HK-2 (cell line): Measurements from ENCODE around the gene ADAMTS17.

Experiments used
- DNase-seq: peaks from one replicate; pipeline ENCODE4 v3.0.0-alpha.2; 2018; ENCODE audit not compliant: unreplicated experiment

Gene ADAMTS17

GRCh38 chr15:100049936-100050876 lies 291.6 kb downstream of the ADAMTS17 start:
- no peak for DNase-seq

DNA sequence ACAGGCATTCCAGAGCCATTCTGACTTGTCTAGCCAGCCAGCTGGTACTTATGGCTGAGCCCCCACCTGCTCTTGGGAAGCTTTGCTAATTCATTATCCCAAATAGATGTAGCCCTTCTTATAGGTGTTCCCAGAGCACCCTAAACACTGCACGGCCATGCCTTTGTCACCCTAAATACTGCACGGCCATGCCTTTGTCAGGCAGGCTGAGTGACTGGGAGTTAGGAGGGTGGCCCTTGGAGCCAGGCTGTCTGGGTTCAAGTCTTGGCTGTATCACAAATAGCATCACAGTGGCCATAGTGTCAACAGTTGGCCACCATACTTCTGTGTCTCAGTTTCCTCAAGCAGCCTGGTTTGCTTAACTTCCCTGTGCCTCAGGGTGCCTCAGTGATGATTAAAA lies 292.3 kb downstream of the ADAMTS17 start:
- no peak for DNase-seq

GRCh38 chr15:100048736-100049135 lies 293.0 kb downstream of the ADAMTS17 start:
- no peak for DNase-seq

GRCh38 chr15:100043692-100044091 lies 298.1 kb downstream of the ADAMTS17 start:
- DNase-seq: no peak

DNA sequence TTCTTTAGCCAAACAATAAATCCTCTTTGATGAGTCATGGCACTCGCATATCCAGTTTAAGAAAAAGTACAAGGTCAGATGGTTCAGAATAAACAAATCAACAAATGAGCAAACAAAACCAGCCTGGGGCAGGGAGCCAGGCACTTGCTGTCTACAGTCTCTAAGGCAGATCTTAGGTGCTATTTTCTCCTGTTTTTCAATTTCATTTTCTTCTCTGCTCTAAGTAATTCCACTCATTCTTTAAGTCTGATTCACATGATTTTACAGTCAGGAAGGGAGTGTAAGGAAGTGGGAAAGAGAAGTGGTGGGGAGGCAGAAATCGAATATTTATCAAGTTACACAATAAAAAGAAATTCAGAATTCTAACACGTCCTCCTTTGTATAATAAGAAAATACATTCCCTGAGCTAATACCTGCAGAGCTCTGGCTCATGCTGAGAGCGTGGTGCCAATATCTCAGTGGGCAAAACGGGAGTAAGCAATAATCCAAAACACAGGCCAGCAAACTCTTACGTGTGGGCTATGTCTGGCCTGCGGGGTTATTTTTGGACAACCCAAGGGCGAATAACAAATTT lies 298.6 kb downstream of the ADAMTS17 start:
- DNase-seq: no peak

DNA sequence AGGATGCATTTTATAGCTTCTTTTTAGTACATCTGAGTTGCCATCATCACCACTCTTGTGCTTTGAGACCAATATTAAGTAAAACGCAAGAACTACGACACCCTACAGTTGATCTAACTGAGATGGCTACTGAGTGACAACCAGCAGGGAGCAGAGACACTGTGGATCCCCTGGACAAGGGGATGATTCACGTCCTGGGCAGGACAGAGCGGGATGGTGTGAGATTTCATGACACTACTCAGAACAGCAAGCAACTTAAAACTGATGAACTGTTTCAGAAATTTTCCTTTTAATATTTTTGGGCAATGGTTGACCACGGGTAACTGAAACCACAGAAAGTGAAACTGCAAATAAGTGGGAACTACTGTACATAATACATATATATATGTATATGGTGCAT lies 299.2 kb downstream of the ADAMTS17 start:
- peak; percentile 6 for DNase-seq

DNA sequence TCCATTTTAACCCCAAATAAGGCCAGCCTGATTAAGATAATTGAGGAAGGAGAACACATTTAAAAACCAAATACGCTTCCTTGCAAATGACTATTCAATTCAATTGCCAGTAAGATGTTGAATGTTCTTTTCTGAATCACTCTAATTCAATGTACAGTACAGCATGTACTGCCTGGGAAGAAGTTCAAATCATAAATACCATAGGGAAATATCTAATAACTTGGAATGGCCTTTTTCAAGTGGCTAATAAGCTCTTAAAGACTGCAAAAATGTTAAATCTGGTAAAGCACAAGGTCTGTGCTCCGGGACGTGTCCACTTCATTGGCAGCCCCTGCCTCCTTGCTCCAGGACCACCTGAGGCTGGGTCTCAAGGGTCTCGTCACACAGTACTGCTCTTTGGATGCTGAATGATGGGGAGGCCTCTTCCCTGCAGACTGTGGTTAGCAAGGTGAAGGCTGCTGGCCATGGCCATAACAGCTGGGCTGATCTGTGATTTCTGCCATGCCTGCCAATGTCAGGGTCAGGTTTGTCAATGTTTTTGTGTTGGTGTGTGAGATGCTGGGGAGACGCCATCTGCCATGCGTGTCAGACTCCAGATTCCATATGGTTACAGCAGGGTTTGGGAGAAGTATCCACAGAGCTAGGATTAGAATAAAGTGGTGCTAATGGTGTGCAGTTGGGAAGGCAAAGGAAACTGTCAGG lies 300.5 kb downstream of the ADAMTS17 start:
- no peak for DNase-seq

DNA sequence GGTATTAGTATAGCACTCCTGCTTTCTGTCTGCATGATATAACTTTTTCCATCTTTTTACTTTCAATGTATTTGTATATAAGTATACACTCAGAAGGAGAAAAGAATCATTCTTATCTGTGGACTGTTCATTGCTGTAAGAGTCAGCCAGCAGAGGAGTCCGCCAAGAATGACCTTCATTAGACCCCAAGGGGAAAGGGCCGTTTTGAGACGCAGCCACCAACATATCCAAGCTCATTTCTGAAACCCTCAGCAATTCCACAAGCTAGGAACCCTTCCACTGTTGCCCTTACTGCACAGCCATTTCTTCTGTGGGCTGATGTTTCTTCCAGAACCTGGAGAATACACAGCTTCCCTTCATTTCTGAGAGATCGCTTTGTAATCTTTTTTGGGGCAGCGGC lies 301.8 kb downstream of the ADAMTS17 start:
- no peak for DNase-seq

DNA sequence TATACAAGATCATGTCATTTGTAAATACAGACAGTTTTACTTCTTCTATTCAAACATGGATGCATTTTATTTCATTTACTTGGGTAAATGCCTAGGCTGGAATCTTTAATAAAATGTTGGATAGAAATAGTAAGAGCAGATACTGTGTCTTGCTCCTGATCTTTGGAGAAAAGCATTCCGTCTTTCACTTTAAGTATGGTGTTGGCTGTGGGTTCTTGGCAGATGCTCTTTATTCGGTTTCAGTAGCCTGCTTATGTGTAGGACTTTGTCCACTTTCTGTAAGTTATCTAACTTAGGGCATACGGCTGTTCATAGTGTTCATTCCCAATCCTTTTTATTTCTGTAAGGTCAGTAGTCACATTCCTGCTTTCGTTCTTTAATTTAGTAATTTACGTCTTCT lies 303.0 kb downstream of the ADAMTS17 start:
- DNase-seq: no peak

DNA sequence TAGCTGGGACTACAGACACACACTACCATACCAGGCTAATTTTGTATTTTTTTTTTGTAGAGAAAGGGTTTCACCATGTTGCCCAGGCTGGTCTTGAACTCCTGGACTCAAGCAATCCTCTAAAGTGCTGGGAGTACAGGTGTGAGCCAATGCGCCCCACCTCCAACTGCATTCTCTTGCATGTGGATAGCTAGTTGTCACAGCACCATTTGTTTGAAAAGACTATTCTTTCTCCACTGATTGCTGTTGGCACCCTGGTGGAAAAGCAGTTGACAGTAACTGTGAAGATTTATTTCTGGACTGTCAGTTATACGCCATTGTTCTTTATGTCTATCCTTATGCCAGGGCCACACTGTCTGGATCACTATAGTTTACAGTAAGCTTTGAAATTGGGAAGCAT lies 303.9 kb downstream of the ADAMTS17 start:
- DNase-seq: no peak

DNA sequence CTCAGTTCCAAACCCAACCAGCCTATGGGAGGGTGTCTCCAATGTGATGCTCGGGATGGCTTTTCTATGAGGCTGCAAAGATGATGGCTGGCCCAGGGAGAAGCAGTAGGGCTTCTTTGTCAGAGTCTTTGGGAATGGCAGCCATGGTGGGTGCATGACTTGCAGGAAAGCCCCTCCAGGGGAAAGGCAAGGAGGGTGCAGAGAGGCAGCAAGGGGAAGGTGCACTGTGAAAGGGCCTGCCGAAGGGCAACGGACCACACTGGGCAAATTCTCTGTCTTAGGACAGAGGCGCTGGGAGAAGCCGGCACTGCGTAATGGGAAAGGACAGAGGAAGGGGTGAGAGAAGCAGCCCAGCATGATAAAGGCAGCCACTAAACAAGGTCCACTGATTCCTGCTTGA lies 305.8 kb downstream of the ADAMTS17 start:
- no peak for DNase-seq

DNA sequence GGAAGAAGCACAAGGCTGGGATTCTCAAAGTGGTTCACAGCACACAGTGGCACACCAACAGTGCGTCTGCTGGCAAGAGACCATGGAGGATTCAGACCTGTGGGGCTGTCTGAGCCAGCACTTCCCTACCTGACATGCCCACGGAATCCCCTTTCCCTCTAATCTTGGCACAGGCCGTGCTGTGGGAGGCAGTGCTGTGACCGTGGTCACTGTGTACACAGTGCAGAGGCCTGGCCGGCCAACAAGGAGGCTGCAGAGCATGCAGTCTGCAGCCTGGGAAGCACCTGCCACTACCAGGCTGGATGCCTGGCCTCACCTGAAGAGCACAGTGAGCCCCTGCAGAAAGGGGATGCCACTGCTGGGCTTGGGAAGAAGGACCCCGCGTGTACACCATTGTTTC lies 307.6 kb downstream of the ADAMTS17 start:
- no peak for DNase-seq

DNA sequence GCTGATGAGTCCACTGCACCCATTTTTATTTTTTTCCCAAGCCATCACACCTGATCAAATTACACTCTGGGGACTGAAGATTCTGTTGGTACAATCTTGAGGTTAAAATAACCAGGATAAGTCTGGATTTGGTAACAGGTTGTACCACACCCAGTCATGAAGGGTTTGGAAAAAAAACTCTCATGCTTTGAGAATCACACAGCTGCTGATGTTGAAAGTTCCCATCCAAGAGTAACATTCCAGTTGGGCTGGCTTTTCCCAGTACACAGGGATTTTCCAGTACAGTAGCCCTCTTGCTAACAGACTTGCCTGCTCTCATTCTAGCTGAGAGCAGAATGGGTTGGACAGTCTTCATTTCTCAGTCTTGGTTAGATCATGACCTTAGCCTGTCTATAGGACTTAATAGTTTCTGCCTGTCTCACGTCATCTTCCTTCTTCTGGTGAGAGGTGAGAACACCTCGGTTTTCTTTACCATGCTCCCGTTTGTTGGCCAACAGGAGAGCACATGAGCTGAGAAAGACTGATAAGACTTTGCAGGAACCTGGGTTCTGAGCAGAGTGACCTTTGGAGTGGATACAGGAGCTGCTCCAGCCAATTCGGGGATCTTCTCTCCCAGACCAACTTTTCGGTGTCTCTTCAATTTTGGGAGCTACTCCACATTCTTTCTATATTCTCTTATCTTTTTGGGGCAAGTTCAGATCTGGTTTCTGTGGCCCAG lies 308.5 kb downstream of the ADAMTS17 start:
- no peak for DNase-seq

DNA sequence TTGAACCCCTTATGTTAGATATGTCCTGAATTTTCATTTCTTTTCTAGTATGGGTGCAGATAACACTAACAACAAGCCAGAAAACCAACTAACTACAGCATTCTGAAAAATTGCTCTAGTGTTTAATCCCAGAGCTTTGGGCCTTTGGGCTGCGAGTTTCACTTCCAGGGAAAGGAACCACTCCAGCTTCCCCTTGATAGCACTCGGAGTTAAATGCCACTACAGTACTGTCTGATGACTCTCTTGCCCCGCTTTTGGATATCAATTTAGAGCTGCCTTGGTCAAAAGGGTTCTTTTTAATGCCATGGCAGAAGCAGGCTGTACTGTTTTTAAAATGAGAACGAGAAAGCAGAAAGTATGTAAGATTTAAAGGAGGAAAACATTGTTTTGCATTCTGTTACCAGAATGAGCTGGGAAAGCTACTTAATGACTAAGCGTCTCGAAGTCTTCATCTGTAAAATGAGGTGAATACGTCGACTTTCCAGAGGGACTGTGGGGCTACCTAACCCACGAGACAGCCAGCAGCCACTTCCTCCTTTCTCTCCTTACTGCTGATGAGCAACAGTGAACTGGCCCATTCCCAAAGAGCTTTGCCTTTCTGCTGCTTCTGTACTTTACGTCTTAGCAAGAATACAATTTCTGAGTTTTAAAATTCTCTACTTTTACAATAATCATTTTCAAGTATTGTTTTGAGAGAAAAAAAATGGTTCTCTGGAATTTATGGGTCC lies 309.3 kb downstream of the ADAMTS17 start:
- no peak for DNase-seq

DNA sequence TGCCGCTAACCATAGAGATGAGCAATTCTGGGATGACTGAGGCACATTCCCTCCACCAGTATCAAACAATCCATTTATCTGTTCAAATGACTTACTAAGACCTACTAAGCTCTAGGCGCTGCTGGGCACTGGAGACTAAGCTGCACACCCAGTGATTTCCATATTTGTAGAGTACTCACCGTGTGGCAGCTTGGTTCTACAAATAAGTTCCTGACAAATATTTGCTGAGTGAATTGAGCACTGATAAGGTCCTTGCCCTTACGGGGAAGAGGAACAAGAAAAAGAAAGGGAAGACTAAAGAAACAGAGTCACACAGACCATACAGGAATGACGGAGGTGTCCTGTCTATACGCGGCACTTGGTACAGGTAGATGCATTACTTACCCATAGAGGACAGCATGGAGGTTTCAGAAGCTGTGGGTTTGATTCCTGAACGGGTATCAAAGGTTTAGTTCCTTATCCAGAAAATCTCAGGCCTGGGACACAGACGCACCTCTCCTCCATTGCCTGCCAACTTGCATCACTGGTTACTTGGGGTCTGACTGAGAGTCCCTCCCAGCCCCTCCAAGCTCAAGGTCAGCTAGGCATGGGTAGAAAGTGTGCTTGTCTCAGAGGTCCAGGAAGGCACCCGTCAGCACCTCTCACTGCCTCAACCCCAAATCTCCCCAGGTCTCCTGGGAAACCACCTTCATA lies 310.0 kb downstream of the ADAMTS17 start:
- no peak for DNase-seq

- DNase-seq: no peak
Observed at GRCh38 chr15:100030586-100031229, 311.1 kb downstream of the ADAMTS17 start.

- no peak for DNase-seq
Observed at GRCh38 chr15:100029868-100030479, 311.8 kb downstream of the ADAMTS17 start.

DNA sequence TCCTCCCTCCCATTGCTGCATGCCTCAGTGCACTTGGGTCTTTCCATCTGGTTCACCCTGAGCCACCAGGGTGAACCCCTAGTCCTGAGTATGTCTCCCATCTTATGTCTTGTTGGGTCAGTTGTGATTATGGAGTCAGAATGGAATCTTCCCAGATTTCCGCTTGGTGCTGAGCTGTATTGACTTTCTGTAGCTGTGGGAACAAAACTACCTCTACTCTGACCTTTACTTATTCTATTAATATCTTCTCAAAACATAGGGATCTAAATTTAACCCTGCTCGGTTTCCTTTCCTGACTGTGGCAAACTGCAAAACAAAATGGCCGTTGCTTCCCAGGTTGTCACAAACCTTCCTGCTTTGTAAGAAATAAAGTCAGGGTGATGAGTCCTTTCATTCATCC lies 312.7 kb downstream of the ADAMTS17 start:
- no peak for DNase-seq

DNA sequence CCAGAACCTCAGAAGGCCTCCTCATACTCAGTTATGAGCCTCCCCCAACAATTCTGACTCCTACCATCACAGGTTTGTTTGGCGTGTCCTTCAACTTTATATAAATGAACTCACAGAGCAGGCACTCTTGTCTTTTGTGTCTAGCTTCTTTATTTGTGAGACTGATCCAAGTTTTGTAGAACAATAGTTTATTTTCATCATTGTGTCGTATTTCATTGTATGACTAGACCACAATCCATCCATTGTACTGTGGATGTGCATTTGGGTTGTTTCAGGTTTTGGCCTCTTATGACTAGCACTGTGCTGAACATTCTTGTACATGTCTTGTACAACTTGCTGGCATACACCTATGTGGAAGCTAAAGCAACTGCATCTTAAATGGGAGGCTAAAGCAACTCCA lies 315.7 kb downstream of the ADAMTS17 start:
- DNase-seq: no peak

GRCh38 chr15:100022806-100023205 lies 319.0 kb downstream of the ADAMTS17 start:
- DNase-seq: no peak
